ENCODE data around the gene CD226. TPM values are rescaled to one million over a fixed set of nuclear protein-coding genes. Genes with fewer than 3 reads are reported as not detected.

CD226 gene
- total and polyA plus RNA-seq, 10 of the 15 experiments (the other 5 are each of a cell fraction or from before 2014, with no cell fraction given) = 12.9 to 68.8 (median 47.3) TPM

- DNase-seq (ENCODE audit: low read depth, low spot score) (no peak), ATAC-seq (peak; percentile 32), FAIRE-seq (no peak)
- no TSS peak for BruUV-seq (replicated peaks)
- Histone ChIP-seq H3K27ac (ENCODE audit: control insufficient read depth, insufficient read depth) (no peak overlapping the region), H3K36me3 (ENCODE audit: control insufficient read depth in 2 of 2, insufficient read depth in 2 of 2, low read length in 1 of 2) (peaks cover 3 to 6% of the 10 kb centered on the region in 2 experiments; a peak in 3 of 4 replicates), H3K4me1 (ENCODE audit: control insufficient read depth, insufficient read depth, low read length) (no peaks in the 10 kb centered on the region; the same call in 1 of the 2 replicates), H3K9ac (ENCODE audit: control insufficient read depth, insufficient read depth, low read length) (no peak overlapping the region), H3K27me3 (replicated peaks in 1 of 2; ENCODE audit: control insufficient read depth in 2 of 2, insufficient read depth in 2 of 2, low read length in 1 of 2) (no peaks in the 10 kb centered on the region), H3K4me3 (no peak overlapping the region), H3K4me2 (ENCODE audit: control insufficient read depth, insufficient read depth) (no peak overlapping the region), H4K20me1 (ENCODE audit: control insufficient read depth, insufficient read depth) (peaks cover 3% of the 10 kb centered on the region; the same call in 1 of the 2 replicates), H2AFZ (ENCODE audit: control insufficient read depth, low read depth, low read length) (no peak overlapping the region), H3K9me3 (replicated peaks; ENCODE audit: control insufficient read depth, insufficient read depth, low read length) (peaks cover 3% of the 10 kb centered on the region; the same call in 2 of the 3 replicates), H3K79me2 (ENCODE audit: control insufficient read depth, insufficient read depth, low read length) (peaks cover 13% of the 10 kb centered on the region)
- RAD21 ChIA-PET (ENCODE audit: unreplicated experiment) = no interaction called here
- POLR2A ChIA-PET = interaction anchor here (0.8 kb wide), 1 partner anchor 55 kb away, joined by 3 read pairs; no protein-coding TSS in a partner anchor
- 93% methylated on average over 4 of the region's 4 CpGs for WGBS (ENCODE audit: insufficient coverage, insufficient replicate concordance, low lambda C conversion rate, missing lambda C conversion rate)
- SMC1A ChIA-PET (ENCODE audit: uncharacterized antibody, unreplicated experiment) = interaction anchor here (1.0 to 1.8 kb wide), 2 partner anchors 13 to 180 kb away, joined by 3 to 4 read pairs; no protein-coding TSS in a partner anchor
- CTCF ChIA-PET = no interaction called here
- TF ChIP-seq NKRF (conservative IDR thresholded peaks at IDR 0.05) (no peak), ZSCAN29 (IDR thresholded peaks at IDR 0.05) (no peak), RB1 (IDR thresholded peaks at IDR 0.05; ENCODE audit: borderline replicate concordance) (no peak), BCL11A (IDR thresholded peaks at IDR 0.05; ENCODE audit: low read depth, low read length) (peak; percentile 82), CHD4 (IDR thresholded peaks at IDR 0.05) (no peak), RELA (IDR thresholded peaks at IDR 0.05; ENCODE audit: borderline replicate concordance, partially characterized antibody) (no peak), ZNF384 (IDR thresholded peaks at IDR 0.05; ENCODE audit: borderline replicate concordance, low read depth, low read length) (no peak), E2F4 (IDR thresholded peaks at IDR 0.05; ENCODE audit: low read depth, low read length) (no peak), MEF2A (IDR thresholded peaks at IDR 0.05; ENCODE audit: insufficient read depth, low read depth, low read length) (peak; percentile 72; the same call in 1 of the 2 replicates), NFIC (IDR thresholded peaks at IDR 0.05; ENCODE audit: low read depth, low read length) (peak; percentile 67; the same call in 1 of the 2 replicates), SPI1 (IDR thresholded peaks at IDR 0.05; ENCODE audit: borderline replicate concordance, insufficient read depth, low read depth, low read length) (no peak), NR2C2 (IDR thresholded peaks at IDR 0.05; ENCODE audit: borderline replicate concordance, control insufficient read depth, insufficient read length, low read depth) (no peak), E2F8 (IDR thresholded peaks at IDR 0.05; ENCODE audit: low read depth, partially characterized antibody) (no peak), JUNB (IDR thresholded peaks at IDR 0.05) (peak; percentile 57), EP300 (IDR thresholded peaks at IDR 0.05; ENCODE audit: borderline replicate concordance in 1 of 2, control insufficient read depth in 1 of 2, low read depth in 2 of 2, low read length in 2 of 2) (peak in 1 of 2 experiments; percentile 43; a peak in 1 of 4 replicates), RUNX3 (IDR thresholded peaks at IDR 0.05; ENCODE audit: low read length) (peak; percentile 84), IKZF1 (conservative IDR thresholded peaks at IDR 0.05) (0 out of 2 replicates have a peak, but pooled peaks have one; percentile 18), IKZF2 (IDR thresholded peaks at IDR 0.05) (peak; percentile 11 to 18; a peak in 1 of 4 replicates), IRF4 (IDR thresholded peaks at IDR 0.05; ENCODE audit: low read depth, low read length) (peak; percentile 15; the same call in 1 of the 2 replicates), MTA2 (IDR thresholded peaks at IDR 0.05; ENCODE audit: low read depth) (peak; percentile 74; the same call in 1 of the 2 replicates)
- in situ Hi-C loops (cut with MboI) (no loop called here), intact Hi-C loops (cut with micrococcal nuclease; ENCODE audit: unreplicated experiment) (loop anchor here (5.0 kb wide), 1 partner anchor 173 kb away; no protein-coding TSS in a partner anchor)
Measured at GRCh38 chr18:69889009-69889408, 58.7 kb downstream of the CD226 start.
